ENCODE results near the gene CD274.
"Not testable (repeated sequence)": the region's sequence is repeated elsewhere in the genome, so short reads cannot be mapped to it uniquely, and the experiment has no call there.

CD274 gene

GRCh38 chr9:5438301-5439162 lies 11.8 kb upstream of the CD274 start:
- DNase-seq (ENCODE audit: low read depth in 2 of 2), result peak in 1 of 2 donors; percentile 56

DNA sequence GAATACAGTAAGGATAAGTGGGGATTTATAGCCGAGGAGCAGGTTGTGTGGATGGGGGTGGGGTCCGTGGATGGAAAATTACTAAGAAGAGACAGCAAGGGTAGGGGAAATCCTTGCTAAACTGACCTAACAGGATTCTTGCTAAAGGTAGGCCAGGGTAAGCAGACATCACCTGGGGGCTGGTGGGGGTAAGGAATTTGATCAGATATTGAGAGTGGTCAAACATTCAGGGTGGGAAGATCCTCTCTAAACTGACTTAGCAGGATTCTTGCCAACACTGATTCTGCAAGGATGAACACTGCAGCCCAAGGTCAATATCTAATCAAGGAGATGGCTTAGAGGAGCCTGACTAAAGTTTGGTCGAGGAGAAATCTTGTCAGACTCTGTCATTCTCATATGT lies 9.9 kb upstream of the CD274 start:
- DNase-seq (ENCODE audit: low read depth in 2 of 2), result no peak

DNA sequence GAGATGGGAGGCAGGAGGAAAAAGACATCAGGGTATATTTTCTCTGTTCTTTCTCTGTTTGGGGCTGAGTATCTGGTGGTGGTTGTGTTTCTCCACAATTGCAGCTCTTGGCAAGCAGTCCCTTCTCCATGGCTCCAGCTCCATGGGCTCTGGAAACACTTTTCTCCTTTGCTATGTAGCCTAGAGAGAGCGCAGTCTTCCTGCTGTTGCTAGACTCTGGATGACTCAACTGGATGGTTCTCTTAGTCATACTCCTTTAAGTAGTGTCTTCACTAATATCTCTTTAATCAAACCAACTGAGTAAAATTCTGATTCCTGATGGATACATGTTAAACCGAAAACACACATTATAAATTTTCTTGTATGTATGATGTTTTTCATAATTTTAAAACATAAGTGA lies 9.3 kb upstream of the CD274 start:
- DNase-seq (ENCODE audit: low read depth in 2 of 2), result no peak

GRCh38 chr9:5442400-5443011 lies 7.8 kb upstream of the CD274 start:
- DNase-seq (ENCODE audit: low read depth in 2 of 2), result no peak

DNA sequence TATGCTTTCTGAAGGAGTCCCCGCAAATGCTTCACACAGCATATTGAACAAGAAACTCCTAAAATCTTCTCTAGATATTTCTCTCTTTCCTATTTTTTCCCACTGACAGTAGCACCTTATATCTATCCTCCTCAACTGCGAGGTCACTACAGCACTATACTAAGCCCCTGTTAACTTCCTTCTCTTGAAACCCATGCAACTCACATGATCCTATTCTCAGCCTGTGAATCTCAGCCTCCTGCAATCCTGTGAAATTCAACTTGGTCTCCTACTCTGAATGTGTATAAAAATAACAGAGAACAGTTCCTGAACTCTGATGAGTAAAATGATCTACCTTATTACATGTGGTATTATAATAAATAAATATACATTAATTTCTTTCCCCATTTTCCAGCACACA lies 6.5 kb upstream of the CD274 start:
- no peak for DNase-seq (ENCODE audit: low read depth in 2 of 2)

DNA sequence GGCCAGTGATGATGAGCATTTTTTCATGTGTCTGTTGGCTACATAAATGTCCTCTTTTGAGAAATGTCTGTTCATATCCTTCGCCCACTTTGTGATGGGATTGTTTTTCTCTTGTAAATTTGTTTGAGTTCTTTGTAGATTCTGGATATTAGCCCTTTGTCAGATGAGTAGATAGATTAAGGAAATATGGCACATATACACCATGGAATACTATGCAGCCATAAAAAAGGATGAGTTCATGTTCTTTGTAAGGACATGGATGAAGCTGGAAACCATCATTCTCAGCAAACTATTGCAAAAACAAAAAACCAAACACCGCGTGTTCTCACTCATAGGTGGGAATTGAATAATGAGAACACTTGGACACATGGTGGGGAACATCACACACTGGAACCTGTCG lies 5.2 kb upstream of the CD274 start:
- DNase-seq (ENCODE audit: low read depth in 2 of 2), result not testable (repeated sequence)

- DNase-seq (ENCODE audit: low read depth in 2 of 2), result no peak
Observed at GRCh38 chr9:5445886-5446285, 4.5 kb upstream of the CD274 start.

- DNase-seq (ENCODE audit: low read depth in 2 of 2), result no peak
Observed at GRCh38 chr9:5446451-5447236, 3.7 kb upstream of the CD274 start.

DNA sequence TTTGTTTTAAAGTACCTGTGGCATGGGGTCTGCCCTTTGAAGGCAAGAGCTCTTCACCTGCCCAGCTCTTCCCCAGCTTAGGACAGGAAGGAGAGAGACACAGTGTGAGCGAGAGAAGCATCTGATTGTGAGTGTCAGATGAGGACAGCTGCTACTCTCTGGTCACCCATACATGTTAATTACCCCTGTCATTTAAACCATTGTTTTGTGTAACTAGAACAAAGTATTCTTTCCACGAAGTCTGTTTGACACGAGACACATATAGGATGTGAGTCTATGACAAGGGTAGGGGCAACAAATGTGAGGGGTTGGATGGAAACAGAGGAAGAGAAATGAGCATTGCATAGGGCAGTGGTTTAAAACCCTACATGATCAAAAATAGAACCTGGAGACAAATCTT lies 3.0 kb upstream of the CD274 start:
- DNase-seq (ENCODE audit: low read depth in 2 of 2), result no peak

GRCh38 chr9:5448016-5448415 lies 2.3 kb upstream of the CD274 start:
- no peak for DNase-seq (ENCODE audit: low read depth in 2 of 2)

- DNase-seq (ENCODE audit: low read depth in 2 of 2), result no peak
Observed at GRCh38 chr9:5448461-5449435, 1.6 kb upstream of the CD274 start.

DNA sequence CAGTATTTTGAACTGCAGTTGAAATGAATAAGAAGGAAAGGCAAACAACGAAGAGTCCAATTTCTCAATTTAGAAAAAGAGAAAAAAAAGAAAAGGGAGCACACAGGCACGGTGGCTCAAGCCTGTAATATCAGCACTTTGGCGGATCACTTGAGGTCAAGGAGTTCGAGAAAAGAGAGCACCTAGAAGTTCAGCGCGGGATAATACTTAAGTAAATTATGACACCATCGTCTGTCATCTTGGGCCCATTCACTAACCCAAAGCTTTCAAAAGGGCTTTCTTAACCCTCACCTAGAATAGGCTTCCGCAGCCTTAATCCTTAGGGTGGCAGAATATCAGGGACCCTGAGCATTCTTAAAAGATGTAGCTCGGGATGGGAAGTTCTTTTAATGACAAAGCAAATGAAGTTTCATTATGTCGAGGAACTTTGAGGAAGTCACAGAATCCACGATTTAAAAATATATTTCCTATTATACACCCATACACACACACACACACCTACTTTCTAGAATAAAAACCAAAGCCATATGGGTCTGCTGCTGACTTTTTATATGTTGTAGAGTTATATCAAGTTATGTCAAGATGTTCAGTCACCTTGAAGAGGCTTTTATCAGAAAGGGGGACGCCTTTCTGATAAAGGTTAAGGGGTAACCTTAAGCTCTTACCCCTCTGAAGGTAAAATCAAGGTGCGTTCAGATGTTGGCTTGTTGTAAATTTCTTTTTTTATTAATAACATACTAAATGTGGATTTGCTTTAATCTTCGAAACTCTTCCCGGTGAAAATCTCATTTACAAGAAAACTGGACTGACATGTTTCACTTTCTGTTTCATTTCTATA lies 602 bp upstream of the CD274 start:
- no peak for DNase-seq (ENCODE audit: low read depth in 2 of 2)

- no peak for DNase-seq (ENCODE audit: low read depth in 2 of 2)
Observed at GRCh38 chr9:5452286-5452609, 1.9 kb downstream of the CD274 start.

DNA sequence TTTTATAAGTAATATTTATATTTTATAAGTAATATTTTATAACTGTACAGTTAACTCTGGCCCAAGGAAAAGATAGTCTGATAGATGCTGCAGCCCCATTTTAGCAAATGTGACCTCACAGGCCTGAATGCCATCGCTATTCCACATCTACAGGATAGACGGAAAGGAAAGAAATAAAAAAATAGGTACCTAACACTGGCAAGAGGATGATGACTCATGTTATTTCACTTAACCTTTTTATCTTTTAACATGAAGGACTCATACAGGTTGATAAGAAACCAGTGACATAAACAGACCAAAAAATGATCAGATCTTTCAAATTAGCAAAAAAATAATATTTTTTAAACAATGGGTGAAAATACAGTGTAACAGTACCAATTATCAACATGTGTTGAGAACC lies 2.7 kb downstream of the CD274 start:
- no peak for DNase-seq (ENCODE audit: low read depth in 2 of 2)

DNA sequence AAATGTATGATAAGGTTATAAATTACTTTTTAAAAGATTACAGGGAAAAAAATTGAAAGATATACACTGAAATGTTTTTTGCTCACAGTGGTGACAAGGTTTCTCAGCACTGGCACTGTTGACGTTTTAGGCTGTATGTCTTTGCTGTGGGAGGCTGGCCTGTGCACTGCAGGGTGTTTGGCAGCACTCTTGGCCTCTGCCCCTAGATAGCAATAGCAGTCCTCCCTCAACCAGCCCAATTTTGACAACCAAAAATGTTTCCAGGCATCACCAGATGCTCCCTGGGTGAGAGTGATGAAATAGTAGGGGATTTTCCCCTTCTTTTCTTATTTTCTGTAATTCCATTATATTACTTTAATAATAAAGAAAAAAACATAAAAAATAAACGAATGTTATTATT lies 3.3 kb downstream of the CD274 start:
- DNase-seq (ENCODE audit: low read depth in 2 of 2), result no peak

DNA sequence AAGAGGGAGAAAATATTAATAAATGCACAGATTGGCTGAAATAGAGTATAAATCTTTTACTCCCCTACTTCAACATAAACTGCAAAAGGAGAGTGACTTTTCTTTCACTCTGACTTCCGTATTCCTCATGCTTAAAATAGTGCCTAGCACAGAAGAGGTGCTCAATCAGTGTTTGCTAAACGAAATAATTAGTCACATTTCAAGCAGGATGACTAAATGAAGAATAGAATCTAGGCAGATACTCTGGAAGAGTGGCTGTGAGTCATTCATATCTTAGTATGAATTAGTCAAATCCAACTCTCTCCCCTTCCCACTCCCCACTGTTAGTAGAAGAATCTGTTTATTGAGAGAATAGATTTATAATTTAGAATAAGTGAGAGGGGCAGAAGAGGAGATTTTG lies 4.8 kb downstream of the CD274 start:
- no peak for DNase-seq (ENCODE audit: low read depth in 2 of 2)

- DNase-seq (ENCODE audit: low read depth in 2 of 2), result no peak
Observed at GRCh38 chr9:5459289-5459829, 9.0 kb downstream of the CD274 start.

DNA sequence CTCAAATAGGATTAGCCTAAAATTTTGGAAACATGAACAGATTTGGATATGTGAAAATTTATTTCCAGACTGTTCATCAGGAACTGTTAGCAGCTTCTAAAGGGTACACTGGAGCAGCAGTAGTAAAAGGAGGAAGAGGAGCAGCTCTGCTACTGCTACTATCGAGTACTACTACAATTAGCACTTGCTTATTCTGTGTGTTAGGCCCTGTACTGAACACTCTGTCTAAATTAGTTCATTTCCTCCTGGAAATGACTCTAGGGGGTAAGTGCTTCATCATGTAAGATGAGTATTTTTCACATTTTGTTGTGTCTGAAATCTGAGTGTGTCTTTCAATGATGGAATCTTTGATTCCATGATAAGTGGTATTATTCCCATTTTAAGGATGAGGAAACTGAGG lies 9.8 kb downstream of the CD274 start:
- DNase-seq (ENCODE audit: low read depth in 2 of 2), result no peak

DNA sequence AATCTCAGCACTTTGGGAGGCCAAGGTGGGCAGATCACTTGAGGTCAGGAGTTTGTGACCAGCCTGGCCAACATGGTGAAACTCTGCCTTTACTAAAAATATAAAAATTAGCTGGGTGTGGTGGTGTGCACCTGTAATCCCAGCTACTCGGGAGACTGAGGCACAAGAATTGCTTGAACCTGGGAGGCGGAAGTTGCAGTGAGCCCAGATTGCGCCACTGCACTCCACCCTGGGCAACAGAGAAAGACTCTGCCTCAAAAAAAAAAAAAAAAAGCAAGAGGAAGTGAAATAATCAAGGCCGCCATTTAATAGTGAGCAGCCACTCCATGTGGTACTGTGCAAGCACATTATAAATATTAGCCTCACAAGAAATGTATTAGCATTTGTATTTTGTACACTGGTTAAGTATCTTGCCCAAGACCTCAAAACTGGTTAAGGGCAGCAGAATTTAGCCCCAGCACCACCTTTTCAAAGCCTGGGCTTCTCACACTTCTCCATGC lies 14.5 kb downstream of the CD274 start:
- not testable (repeated sequence) for DNase-seq (ENCODE audit: low read depth in 2 of 2)

GRCh38 chr9:5466005-5466404 lies 15.7 kb downstream of the CD274 start:
- DNase-seq (ENCODE audit: low read depth in 2 of 2), result no peak

Data from stimulated activated CD4-positive, alpha-beta T cell treated with anti-CD3 and anti-CD28 coated beads, Interleukin-4, amount 100 ng/mL, for 48 hours (primary cell).